ENCODE data around the gene VRTN. TPM values are rescaled to one million over a fixed set of nuclear protein-coding genes. Genes with fewer than 3 reads are reported as not detected.

Gene VRTN
- total RNA-seq, 4 donors from 2014 or later = not detected

- in situ Hi-C loops (cut with MboI; ENCODE audit: low sequenced_read_pairs in 4 of 4) = no loop called here
- Histone ChIP-seq H3K9me3 (no peaks in the 10 kb centered on the region), H3K36me3 (peaks cover 0 to 7% of the 10 kb centered on the region in 2 donors), H3K4me3 (peak within 1 kb of the TSS; percentile 80 to 95 (median 84)), H3K4me1 (peaks cover 5 to 11% of the 10 kb centered on the region in 2 donors), H3K27ac (peak within 1 kb of the TSS; percentile 85 to 92 (median 90)), H3K27me3 (no peaks in the 10 kb centered on the region)
- intact Hi-C loops (cut with DNase I; ENCODE audit: low total_unique reads) = loop anchor here (2.0 kb wide), 1 partner anchor 44 kb away; no protein-coding TSS in a partner anchor
- TF ChIP-seq CTCF (IDR thresholded peaks at IDR 0.05 in 4 of 5, conservative IDR thresholded peaks at IDR 0.05 in 1 of 5) (peak in 2 of 5 experiments; percentile 38 to 42), POLR2A (IDR thresholded peaks at IDR 0.05) (peak; percentile 50 to 77)
- peak; percentile 89 to 92 for DNase-seq
- peak; percentile 98 to 99 for ATAC-seq
Measured at GRCh38 chr14:74302634-74303569, 45.4 kb upstream of the VRTN start, which contains the start of gene ABCD4. ABCD4 (minus strand) TSS chr14:74302934; CDS start chr14:74302912, 22 bp downstream.

- Histone ChIP-seq H3K4me3 (no peak overlapping the region), H3K27ac (no peak overlapping the region), H3K36me3 (no peaks in the 10 kb centered on the region), H3K27me3 (no peaks in the 10 kb centered on the region), H3K9me3 (no peaks in the 10 kb centered on the region), H3K4me1 (no peaks in the 10 kb centered on the region)
- TF ChIP-seq POLR2A (IDR thresholded peaks at IDR 0.05) = no peak
- TF ChIP-seq CTCF (IDR thresholded peaks at IDR 0.05 in 4 of 5, conservative IDR thresholded peaks at IDR 0.05 in 1 of 5) = no peak
- DNase-seq = no peak
- in situ Hi-C loops (cut with MboI; ENCODE audit: low sequenced_read_pairs in 4 of 4) (no loop called here), intact Hi-C loops (cut with DNase I; ENCODE audit: low total_unique reads) (no loop called here)
- no peak for ATAC-seq
Measured at GRCh38 chr14:74308695-74309094, 39.6 kb upstream of the VRTN start.

GRCh38 chr14:74309125-74310022 is 38.9 kb upstream of the VRTN start:
- intact Hi-C loops (cut with DNase I; ENCODE audit: low total_unique reads) = no loop called here

More at GRCh38 chr14:74309125-74310022, 38.9 kb upstream of the VRTN start:
- TF ChIP-seq CTCF (IDR thresholded peaks at IDR 0.05 in 4 of 5, conservative IDR thresholded peaks at IDR 0.05 in 1 of 5) (no peak), POLR2A (IDR thresholded peaks at IDR 0.05) (no peak)
- Histone ChIP-seq H3K27ac (no peak overlapping the region), H3K27me3 (no peaks in the 10 kb centered on the region), H3K36me3 (no peaks in the 10 kb centered on the region), H3K4me1 (no peaks in the 10 kb centered on the region), H3K9me3 (no peaks in the 10 kb centered on the region), H3K4me3 (no peak overlapping the region)
- in situ Hi-C loops (cut with MboI; ENCODE audit: low sequenced_read_pairs in 4 of 4) = no loop called here
- ATAC-seq = no peak
- no peak for DNase-seq

All from gastrocnemius medialis (tissue), 4 donors.